Keratinocyte (primary cell): Measurements from ENCODE around the gene DIAPH1. TPM values are rescaled to one million over a fixed set of nuclear protein-coding genes. Genes with fewer than 3 reads are reported as not detected.

Experiments used
- DNase-seq: peaks from one replicate; pipeline ENCODE4 v3.0.0-alpha.2; 2011; ENCODE audit warnings: low read depth, missing footprints, low spot score
- FAIRE-seq: peaks from 2 replicates; lab custom pipeline; 2011; peaks lifted over from hg19 to GRCh38; lab: Jason Lieb, UNC
- H2AFZ ChIP-seq: 2 replicates; pipeline ENCODE4 v1.6.0; 2012; ENCODE audit warnings: low read length, control low read depth, inconsistent platforms; ENCODE audit not compliant: control insufficient read depth
- H3K27ac ChIP-seq: 2 replicates; pipeline ENCODE4 v1.5.1; 2011; ENCODE audit warnings: low read length; ENCODE audit not compliant: control insufficient read depth, insufficient read depth
- H3K27me3 ChIP-seq: 3 replicates; pipeline ENCODE4 v1.6.0; 2011; ENCODE audit warnings: low read length; ENCODE audit not compliant: control insufficient read depth, insufficient read depth; ENCODE audit errors: extremely low read depth
- H3K36me3 ChIP-seq, 2 experiments: 2 replicates in 1 of 2; 3 replicates in 1 of 2; pipeline ENCODE4 v1.5.1; 2011; ENCODE audit warnings: low read length in 2 of 2, mild to moderate bottlenecking in 1 of 2; ENCODE audit not compliant: control insufficient read depth in 2 of 2, insufficient read depth in 2 of 2; ENCODE audit errors: extremely low read depth in 1 of 2
- H3K4me1 ChIP-seq: 3 replicates; pipeline ENCODE4 v1.5.1; 2011; ENCODE audit warnings: low read length; ENCODE audit not compliant: control insufficient read depth, insufficient read depth; ENCODE audit errors: extremely low read depth
- H3K4me2 ChIP-seq: 3 replicates; pipeline ENCODE4 v1.6.0; 2011; ENCODE audit warnings: low read depth, low read length; ENCODE audit not compliant: control insufficient read depth, insufficient read depth; ENCODE audit errors: extremely low read depth
- H3K4me3 ChIP-seq, 3 experiments: fragments of 200-600 bp in 1 of 3; sonication (generic) in 1 of 3; 2 replicates in 2 of 3; 3 replicates in 1 of 3; pipeline ENCODE4 v1.5.1; 2011 to 2016; ENCODE audit warnings: low read length in 3 of 3, mild to moderate bottlenecking in 3 of 3, control low read depth in 2 of 3, inconsistent platforms in 1 of 3, low read depth in 1 of 3, mixed read lengths in 1 of 3, mixed run types in 1 of 3, moderate library complexity in 1 of 3; ENCODE audit not compliant: control insufficient read depth in 2 of 3, insufficient read depth in 2 of 3; ENCODE audit errors: extremely low read depth in 1 of 3
- H3K79me2 ChIP-seq: 2 replicates; pipeline ENCODE4 v1.6.0; 2012; ENCODE audit warnings: low read length; ENCODE audit not compliant: control insufficient read depth, insufficient read depth
- H3K9ac ChIP-seq: 3 replicates; pipeline ENCODE4 v1.6.0; 2011; ENCODE audit warnings: low read length; ENCODE audit not compliant: control insufficient read depth, insufficient read depth; ENCODE audit errors: extremely low read depth
- H3K9me1 ChIP-seq: 3 replicates; pipeline ENCODE4 v1.6.0; 2011; ENCODE audit warnings: low read length; ENCODE audit not compliant: control insufficient read depth, insufficient read depth; ENCODE audit errors: extremely low read depth
- H3K9me3 ChIP-seq: 2 replicates; pipeline ENCODE4 v1.5.1; 2012; ENCODE audit warnings: low read depth, low read length; ENCODE audit not compliant: control insufficient read depth
- H4K20me1 ChIP-seq: 3 replicates; pipeline ENCODE4 v1.6.0; 2011; ENCODE audit warnings: low read length; ENCODE audit not compliant: control insufficient read depth, insufficient read depth; ENCODE audit errors: extremely low read depth
- EZH2 ChIP-seq: IDR thresholded peaks from one replicate; pipeline ENCODE4 v1.6.1; 2012; ENCODE audit warnings: inconsistent platforms, mild to moderate bottlenecking, low read length, moderate library complexity
- dilution Hi-C: fragments of 300-500 bp; cut with MboI; formaldehyde crosslinking; loops from one replicate; pipeline ENCODE4 v1.7.0; 2020; ENCODE audit warnings: low sequenced_read_pairs; ENCODE audit not compliant: extremely low pct_ligation_motif_present
- polyA plus RNA-seq, 5 experiments: library from polyadenylated mRNA; depleted of rRNA in 3 of 5; stranded (reverse) in 3 of 5; stranded (forward) in 1 of 5; unstranded in 1 of 5; fragments of >200 nt; gene quantifications; 1 replicate in 1 of 5; 2 replicates in 3 of 5; 3 replicates in 1 of 5; pipeline versions ENCODE4 v1.2.1 to v1.2.3, GENCODE V29; 2011 to 2012; ENCODE audit warnings: missing spikeins in 2 of 5, low read depth in 1 of 5, low replicate concordance in 1 of 5
- TF ChIP-seq, protein P1 (sequence below), 3 experiments: IDR thresholded peaks in 1 of 3; conservative IDR thresholded peaks in 1 of 3; optimal IDR thresholded peaks in 1 of 3; 2 replicates in 2 of 3; 3 replicates in 1 of 3; pipeline versions ENCODE3 to v1.5.1; 2011; ENCODE audit warnings: low read length in 3 of 3, mild to moderate bottlenecking in 3 of 3, moderate library complexity in 2 of 3, control low read depth in 1 of 3, inconsistent platforms in 1 of 3; ENCODE audit not compliant: insufficient read depth in 2 of 3; ENCODE audit errors: extremely low read depth in 1 of 3

The DIAPH1 gene
- polyA plus RNA-seq, 1 donor (not counting 4 experiments of a cell fraction or from before 2014, with no cell fraction given), result 72.0 TPM

- Histone ChIP-seq H3K36me3 (peaks cover 1 to 3% of the 10 kb centered on the region in 2 experiments), H4K20me1 (peaks cover 5% of the 10 kb centered on the region), H3K9ac (no peak overlapping the region), H3K4me2 (no peak overlapping the region), H3K79me2 (peaks cover 89% of the 10 kb centered on the region), H3K9me1 (no peaks in the 10 kb centered on the region), H2AFZ (no peak overlapping the region), H3K9me3 (no peaks in the 10 kb centered on the region), H3K27me3 (no peaks in the 10 kb centered on the region), H3K4me1 (peaks cover 18% of the 10 kb centered on the region), H3K27ac (no peak overlapping the region), H3K4me3 (no peak overlapping the region)
- DNase-seq, result no peak
- TF ChIP-seq, protein P1, sequence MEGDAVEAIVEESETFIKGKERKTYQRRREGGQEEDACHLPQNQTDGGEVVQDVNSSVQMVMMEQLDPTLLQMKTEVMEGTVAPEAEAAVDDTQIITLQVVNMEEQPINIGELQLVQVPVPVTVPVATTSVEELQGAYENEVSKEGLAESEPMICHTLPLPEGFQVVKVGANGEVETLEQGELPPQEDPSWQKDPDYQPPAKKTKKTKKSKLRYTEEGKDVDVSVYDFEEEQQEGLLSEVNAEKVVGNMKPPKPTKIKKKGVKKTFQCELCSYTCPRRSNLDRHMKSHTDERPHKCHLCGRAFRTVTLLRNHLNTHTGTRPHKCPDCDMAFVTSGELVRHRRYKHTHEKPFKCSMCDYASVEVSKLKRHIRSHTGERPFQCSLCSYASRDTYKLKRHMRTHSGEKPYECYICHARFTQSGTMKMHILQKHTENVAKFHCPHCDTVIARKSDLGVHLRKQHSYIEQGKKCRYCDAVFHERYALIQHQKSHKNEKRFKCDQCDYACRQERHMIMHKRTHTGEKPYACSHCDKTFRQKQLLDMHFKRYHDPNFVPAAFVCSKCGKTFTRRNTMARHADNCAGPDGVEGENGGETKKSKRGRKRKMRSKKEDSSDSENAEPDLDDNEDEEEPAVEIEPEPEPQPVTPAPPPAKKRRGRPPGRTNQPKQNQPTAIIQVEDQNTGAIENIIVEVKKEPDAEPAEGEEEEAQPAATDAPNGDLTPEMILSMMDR (optimal IDR thresholded peaks at IDR 0.05 in 1 of 3, IDR thresholded peaks at IDR 0.05 in 1 of 3, conservative IDR thresholded peaks at IDR 0.05 in 1 of 3; ENCODE audit: extremely low read depth in 1 of 3, insufficient read depth in 2 of 3, low read length in 3 of 3), result no peak
- no peak for TF ChIP-seq EZH2
- FAIRE-seq, result no peak
- dilution Hi-C loops, result no loop called here
Measured at GRCh38 chr5:141608046-141608445, 10.8 kb downstream of the DIAPH1 start.

GRCh38 chr5:141605523-141606277, 13.1 kb downstream of the DIAPH1 start:
- Histone ChIP-seq H3K4me3 (no peak overlapping the region), H3K27me3 (no peaks in the 10 kb centered on the region), H3K36me3 (peaks cover under 1 to 1% of the 10 kb centered on the region in 2 experiments), H3K9me3 (no peaks in the 10 kb centered on the region), H2AFZ (no peak overlapping the region), H3K9me1 (no peaks in the 10 kb centered on the region), H3K4me1 (peaks cover 18% of the 10 kb centered on the region), H3K9ac (no peak overlapping the region), H3K27ac (peak overlapping the region; percentile 85), H3K4me2 (peak overlapping the region; percentile 17), H4K20me1 (peaks cover 5% of the 10 kb centered on the region), H3K79me2 (peaks cover 88% of the 10 kb centered on the region)
- dilution Hi-C loops, result no loop called here
- FAIRE-seq (no peak), DNase-seq (no peak)
- TF ChIP-seq, protein P1 (optimal IDR thresholded peaks at IDR 0.05 in 1 of 3, IDR thresholded peaks at IDR 0.05 in 1 of 3, conservative IDR thresholded peaks at IDR 0.05 in 1 of 3; ENCODE audit: extremely low read depth in 1 of 3, insufficient read depth in 2 of 3, low read length in 3 of 3), result no peak
- no peak for TF ChIP-seq EZH2
